Medulla oblongata (tissue), 1 donor: ENCODE data around the gene KLHL5.
"Not testable (repeated sequence)": the region's sequence is repeated elsewhere in the genome, so short reads cannot be mapped to it uniquely, and the experiment has no call there.

Source experiments
- DNase-seq: peaks from one replicate; pipeline ENCODE4 v3.0.0-alpha.2; 2015; ENCODE audit errors: extremely low spot score

Gene KLHL5, protein sequence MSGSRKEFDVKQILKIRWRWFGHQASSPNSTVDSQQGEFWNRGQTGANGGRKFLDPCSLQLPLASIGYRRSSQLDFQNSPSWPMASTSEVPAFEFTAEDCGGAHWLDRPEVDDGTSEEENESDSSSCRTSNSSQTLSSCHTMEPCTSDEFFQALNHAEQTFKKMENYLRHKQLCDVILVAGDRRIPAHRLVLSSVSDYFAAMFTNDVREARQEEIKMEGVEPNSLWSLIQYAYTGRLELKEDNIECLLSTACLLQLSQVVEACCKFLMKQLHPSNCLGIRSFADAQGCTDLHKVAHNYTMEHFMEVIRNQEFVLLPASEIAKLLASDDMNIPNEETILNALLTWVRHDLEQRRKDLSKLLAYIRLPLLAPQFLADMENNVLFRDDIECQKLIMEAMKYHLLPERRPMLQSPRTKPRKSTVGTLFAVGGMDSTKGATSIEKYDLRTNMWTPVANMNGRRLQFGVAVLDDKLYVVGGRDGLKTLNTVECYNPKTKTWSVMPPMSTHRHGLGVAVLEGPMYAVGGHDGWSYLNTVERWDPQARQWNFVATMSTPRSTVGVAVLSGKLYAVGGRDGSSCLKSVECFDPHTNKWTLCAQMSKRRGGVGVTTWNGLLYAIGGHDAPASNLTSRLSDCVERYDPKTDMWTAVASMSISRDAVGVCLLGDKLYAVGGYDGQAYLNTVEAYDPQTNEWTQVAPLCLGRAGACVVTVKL

GRCh38 chr4:39062094-39062769, at the start of gene KLHL5:
Gene KLHL5 (plus strand): TSS chr4:39062232. CDS start chr4:39062653, 421 bp downstream.
- DNase-seq, result peak; percentile 51

DNA sequence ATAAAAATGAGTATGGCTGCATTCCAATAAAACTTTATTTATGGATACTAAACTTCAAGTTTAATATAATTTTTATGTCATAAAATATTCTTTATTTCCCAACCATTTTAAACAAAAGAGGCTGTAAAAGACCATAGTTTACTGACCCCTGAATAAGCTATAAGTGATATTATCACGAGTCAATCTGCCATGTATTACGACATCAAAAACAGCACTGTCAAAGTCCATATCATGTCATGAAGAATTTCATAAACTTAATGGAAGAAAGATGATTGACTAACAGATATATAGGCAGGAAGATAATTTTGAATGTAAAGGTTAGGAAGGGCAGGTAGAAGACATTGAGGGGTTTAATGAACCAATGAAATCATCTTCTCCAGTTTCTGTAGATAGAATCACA, 48.0 kb upstream of the KLHL5 start:
- DNase-seq, result no peak

- DNase-seq, result no peak
These were observed 41.9 kb upstream of the KLHL5 start for GRCh38 chr4:39020130-39020529.

- DNase-seq, result no peak
These were observed 40.4 kb upstream of the KLHL5 start for GRCh38 chr4:39021631-39022030.

DNA sequence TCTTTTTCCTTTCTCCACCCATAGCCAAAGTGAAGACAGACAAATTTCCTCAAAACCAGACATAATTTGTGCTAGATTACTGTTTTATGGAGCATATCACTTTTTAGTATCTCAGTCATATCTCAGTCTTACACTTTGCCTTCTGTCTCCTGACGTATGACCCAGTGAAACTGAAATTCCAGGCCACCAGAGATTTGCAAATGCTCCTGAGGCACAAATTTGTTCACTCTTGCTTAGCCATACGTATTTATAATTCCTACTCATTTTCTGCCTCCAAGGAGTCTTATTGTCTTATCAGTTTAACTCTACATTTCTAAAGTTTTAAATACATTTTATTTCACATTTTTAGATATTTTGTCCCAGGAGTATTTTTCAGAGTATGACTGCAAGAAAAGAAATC, 39.8 kb upstream of the KLHL5 start:
- DNase-seq, result no peak

GRCh38 chr4:39023059-39023458, 39.0 kb upstream of the KLHL5 start:
- no peak for DNase-seq

GRCh38 chr4:39024311-39024865, 37.6 kb upstream of the KLHL5 start:
- no peak for DNase-seq

DNA sequence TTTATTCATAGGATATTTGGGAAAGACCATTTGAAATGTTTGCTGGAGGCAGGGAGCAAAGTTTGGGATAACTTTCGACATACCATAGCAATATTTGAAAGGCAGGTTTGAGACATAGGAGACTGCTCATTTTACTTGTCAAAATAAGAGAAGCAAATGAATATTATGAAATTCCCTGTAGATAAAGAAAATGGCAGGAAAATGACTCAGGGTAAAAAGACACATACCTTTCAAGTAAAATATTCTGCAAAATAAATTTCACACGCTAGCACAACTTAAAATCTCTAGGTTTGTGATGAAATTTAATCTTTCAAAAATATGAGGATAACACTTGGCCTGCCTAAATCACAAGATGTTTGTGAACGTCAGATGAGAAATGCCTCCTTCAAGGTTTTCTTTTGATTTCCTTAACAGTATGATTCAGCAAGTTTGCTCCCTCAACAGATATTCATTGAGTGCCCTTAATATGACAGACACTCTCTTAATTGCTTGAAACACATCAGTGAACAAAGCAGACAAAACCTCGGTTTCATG, 36.4 kb upstream of the KLHL5 start:
- DNase-seq, result no peak

DNA sequence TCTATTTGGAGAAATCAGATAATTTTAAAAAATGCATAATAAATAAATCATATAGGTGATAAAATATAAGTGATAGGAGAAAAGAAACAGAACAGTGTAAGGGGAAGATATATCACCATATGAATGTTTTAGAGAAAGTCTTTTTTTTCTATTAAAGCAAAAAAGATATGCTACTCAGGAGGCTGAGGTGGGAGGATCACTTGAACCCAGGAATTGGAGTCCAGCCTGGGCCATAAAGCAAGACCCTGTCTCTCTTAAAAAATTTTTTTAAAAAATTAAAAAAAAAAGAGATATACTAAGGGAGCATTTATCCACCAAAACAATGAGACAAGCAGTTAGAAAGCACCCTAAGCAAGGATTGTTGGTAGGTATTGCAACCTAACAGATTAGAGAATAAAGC, 35.9 kb upstream of the KLHL5 start:
- DNase-seq, result no peak

GRCh38 chr4:39029752-39030694, 32.0 kb upstream of the KLHL5 start:
- DNase-seq, result no peak

DNA sequence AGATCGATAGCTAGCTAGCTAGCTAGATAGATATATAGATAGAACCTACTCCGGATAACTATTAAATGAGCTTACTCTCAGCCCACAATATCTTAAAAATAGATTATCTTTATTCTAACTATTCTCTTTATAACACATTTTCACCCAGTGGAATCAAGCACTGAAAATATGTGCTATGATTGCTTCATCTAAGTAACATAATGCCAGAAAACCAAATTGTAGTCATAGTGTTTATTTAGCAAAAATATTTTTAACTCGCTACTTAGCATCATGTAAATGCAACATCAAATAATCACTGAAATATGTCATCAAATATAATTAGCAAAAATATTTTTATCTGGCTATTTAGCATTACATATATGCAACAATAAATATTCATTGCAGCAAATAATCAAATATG, 31.3 kb upstream of the KLHL5 start:
- no peak for DNase-seq

DNA sequence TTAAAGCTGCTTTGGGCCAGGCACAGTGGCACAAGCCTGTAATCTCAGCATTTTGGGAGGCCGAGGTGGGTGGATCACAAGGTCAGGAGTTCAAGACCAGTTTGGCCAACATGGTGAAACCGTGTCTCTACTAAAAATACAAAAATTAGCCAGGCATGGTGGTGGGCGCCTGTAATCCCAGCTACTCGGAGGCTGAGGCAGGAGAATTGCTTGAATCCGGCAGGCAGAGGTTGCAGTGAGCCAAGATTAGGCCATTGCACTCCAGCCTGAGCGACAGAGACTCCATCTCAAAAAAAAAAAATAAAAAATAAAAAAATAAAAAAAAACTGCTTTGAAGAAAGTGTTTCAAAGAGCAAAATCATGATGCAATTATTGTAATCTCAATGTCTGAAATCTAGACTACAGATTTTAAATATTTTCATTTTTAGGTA, 30.4 kb upstream of the KLHL5 start:
- DNase-seq, result not testable (repeated sequence)

DNA sequence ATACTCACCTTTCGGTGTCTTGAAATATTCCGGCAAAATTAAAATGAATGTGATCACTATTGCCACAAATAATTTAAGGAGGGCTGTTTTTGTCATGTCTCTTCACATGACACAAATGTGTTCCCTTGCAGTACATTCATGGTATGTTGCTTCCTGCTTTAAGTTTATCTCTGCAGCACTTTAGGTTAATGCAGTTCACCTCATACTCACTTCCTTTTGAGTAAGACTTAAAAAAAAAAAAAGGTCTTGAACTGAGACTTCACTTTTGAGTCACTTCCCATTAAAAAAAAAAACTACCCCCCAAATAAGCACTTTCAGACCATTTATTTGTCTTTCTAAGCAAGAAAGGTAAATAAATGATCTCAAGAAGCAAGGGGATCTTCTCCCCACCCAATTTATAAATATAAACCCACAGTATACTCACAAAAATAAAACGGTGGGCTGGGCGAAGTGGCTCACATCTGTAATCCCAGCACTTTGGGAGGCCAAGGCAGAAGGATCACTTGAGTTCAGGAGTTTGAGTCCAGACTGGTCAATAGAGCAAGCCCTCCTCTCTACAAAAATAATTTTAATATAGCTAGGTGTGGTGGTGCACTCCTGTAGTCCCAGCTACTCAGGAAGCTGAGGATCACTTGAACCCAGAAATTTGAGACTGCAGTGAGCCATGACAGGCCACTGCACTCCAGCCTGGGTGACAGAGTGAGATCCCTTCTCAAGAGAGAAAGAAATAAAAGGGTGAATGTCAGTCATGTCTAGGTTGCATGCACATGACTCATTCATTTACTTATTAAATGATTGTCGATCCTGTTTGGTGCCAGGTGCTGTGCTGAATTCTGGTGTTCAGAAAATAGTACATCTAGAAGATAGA, 29.6 kb upstream of the KLHL5 start, which contains the start of gene TMEM156:
Gene TMEM156 (minus strand): TSS at position 192 of the 868 bp plus-strand sequence. CDS start 96 bp downstream, at position 96.
- peak; percentile 38 for DNase-seq

DNA sequence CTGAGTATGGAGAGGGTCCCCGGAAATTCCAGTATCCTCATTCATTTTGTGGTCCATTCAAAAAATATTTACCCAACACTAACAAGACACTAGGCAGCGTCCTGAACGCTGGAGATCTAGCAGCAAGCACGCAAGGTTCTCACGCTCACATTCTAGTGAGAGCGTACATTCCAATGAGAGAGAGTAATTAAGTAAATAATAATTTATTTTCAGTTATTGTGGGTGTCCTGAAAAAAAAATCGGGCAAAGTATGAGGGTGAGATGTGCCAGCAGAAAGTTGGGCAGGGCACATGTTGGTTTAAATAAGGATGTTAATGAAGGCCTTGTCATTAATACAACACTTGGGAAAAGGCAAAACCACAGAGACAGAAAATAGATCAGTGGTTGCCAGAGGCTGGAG, 25.9 kb upstream of the KLHL5 start:
- no peak for DNase-seq

- DNase-seq, result no peak
These were observed 24.6 kb upstream of the KLHL5 start for GRCh38 chr4:39037491-39037825.

GRCh38 chr4:39037941-39038340, 24.1 kb upstream of the KLHL5 start:
- peak; percentile 45 for DNase-seq

DNA sequence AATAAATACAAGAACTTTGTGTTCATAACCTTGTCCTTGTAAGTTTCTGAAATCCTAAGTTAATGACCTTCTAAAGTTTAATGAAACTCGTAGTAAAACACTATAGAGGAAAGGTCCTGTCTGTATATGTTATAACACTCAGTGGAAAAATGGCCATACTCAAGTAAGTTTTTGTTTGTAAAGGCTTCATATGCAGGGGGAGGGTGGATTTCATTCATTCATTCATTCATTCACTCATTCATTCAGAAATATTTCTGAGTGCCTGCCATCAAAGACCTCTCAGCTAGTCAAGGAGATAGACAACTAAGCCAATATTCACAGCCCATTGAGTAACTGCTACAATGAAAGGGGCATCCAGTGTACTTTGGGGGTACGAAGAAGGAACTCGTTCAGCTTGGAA, 22.9 kb upstream of the KLHL5 start:
- no peak for DNase-seq

GRCh38 chr4:39042366-39042765, 19.7 kb upstream of the KLHL5 start:
- peak; percentile 84 for DNase-seq

- no peak for DNase-seq
These were observed 18.8 kb upstream of the KLHL5 start for GRCh38 chr4:39043058-39043860.
